HCT116 (cell line): Measurements from ENCODE around the gene B3GALNT2.

Source experiments
- ATF3 ChIP-seq: IDR thresholded peaks from 2 replicates; pipeline ENCODE4 v1.6.1; 2012
- CTCF ChIP-seq, 3 experiments: fragments of 200-600 bp in 1 of 3; sonication (generic) in 1 of 3; IDR thresholded peaks in 2 of 3; conservative IDR thresholded peaks in 1 of 3; 2 replicates each; pipeline ENCODE4 v1.5.1; 2012 to 2017; ENCODE audit warnings: low read depth in 2 of 3, low read length in 2 of 3, antibody characterized with exemption in 1 of 3, borderline replicate concordance in 1 of 3, control low read depth in 1 of 3, mild to moderate bottlenecking in 1 of 3, mixed read lengths in 1 of 3, mixed run types in 1 of 3, moderate library complexity in 1 of 3; ENCODE audit not compliant: insufficient read depth in 1 of 3
- EGR1 ChIP-seq: IDR thresholded peaks from 2 replicates; pipeline ENCODE4 v1.6.1; 2012; ENCODE audit warnings: low read depth
- EZH2 ChIP-seq: fragments of 200-600 bp; sonication (generic); IDR thresholded peaks from 2 replicates; pipeline ENCODE4 v1.6.1; 2017; ENCODE audit warnings: antibody characterized with exemption, mixed run types
- EZH2phosphoT487 ChIP-seq: fragments of 200-600 bp; IDR thresholded peaks from 2 replicates; pipeline ENCODE4 v1.6.1; 2018; ENCODE audit warnings: antibody characterized with exemption, borderline replicate concordance
- MAX ChIP-seq: IDR thresholded peaks from 2 replicates; pipeline ENCODE4 v1.6.1; 2012
- POLR2A ChIP-seq: IDR thresholded peaks from 2 replicates; pipeline ENCODE4 v1.7.0; 2011; ENCODE audit warnings: borderline replicate concordance; ENCODE audit not compliant: insufficient read depth, insufficient read length; ENCODE audit errors: extremely low read depth
- POLR2AphosphoS5 ChIP-seq: IDR thresholded peaks from 2 replicates; pipeline ENCODE4 v1.6.1; 2011; ENCODE audit warnings: mild to moderate bottlenecking, low read depth, low read length, moderate library complexity
- SIN3A ChIP-seq: IDR thresholded peaks from 2 replicates; pipeline ENCODE4 v1.6.1; 2012; ENCODE audit warnings: low read depth
- SP1 ChIP-seq: IDR thresholded peaks from 2 replicates; pipeline ENCODE4 v1.6.1; 2012; ENCODE audit warnings: low read depth
- TCF7L2 ChIP-seq: IDR thresholded peaks from 2 replicates; pipeline ENCODE4 v1.7.0; 2011; ENCODE audit warnings: borderline replicate concordance, inconsistent platforms; ENCODE audit not compliant: insufficient read depth, insufficient read length; ENCODE audit errors: extremely low read depth
- YY1 ChIP-seq: IDR thresholded peaks from 2 replicates; pipeline ENCODE4 v1.6.1; 2011; ENCODE audit warnings: low read length, low read depth, moderate library complexity, mild to moderate bottlenecking; ENCODE audit not compliant: insufficient replicate concordance; ENCODE audit errors: extremely low read depth
- ZBTB33 ChIP-seq: IDR thresholded peaks from 2 replicates; pipeline ENCODE4 v1.6.1; 2011; ENCODE audit warnings: mild to moderate bottlenecking, low read length, moderate library complexity; ENCODE audit not compliant: insufficient replicate concordance; ENCODE audit errors: extremely low read depth

- TF ChIP-seq EZH2 (no peak), MAX (no peak), ZBTB33 (no peak), SP1 (no peak), CTCF (IDR thresholded peaks at IDR 0.05 in 2 of 3, conservative IDR thresholded peaks at IDR 0.05 in 1 of 3; ENCODE audit: borderline replicate concordance in 1 of 3, insufficient read depth in 1 of 3, low read depth in 2 of 3, low read length in 2 of 3) (no peak), SIN3A (no peak), EGR1 (no peak), POLR2A (no peak), EZH2phosphoT487 (no peak), ATF3 (no peak), POLR2AphosphoS5 (no peak), YY1 (no peak), TCF7L2 (no peak)
Measured at GRCh38 chr1:235510823-235511222, 6.6 kb upstream of the B3GALNT2 start.
